HepG2 (cell line): ENCODE results near the gene PSMD1. TPM values are rescaled to one million over a fixed set of nuclear protein-coding genes. Genes with fewer than 3 reads are reported as not detected.
"Not testable (repeated sequence)": the region's sequence is repeated elsewhere in the genome, so short reads cannot be mapped to it uniquely, and the experiment has no call there.

Experiments
- ATAC-seq: fragments of 200-7000 bp; cut with Tn5 transposase; 3 replicates; pipeline ENCODE4 v1.9.1; 2020; ENCODE audit warnings: mild to moderate bottlenecking, moderate library complexity
- BruUV-seq: library from RNA; stranded (reverse); fragments of 400-500 nt; replicated peaks from 2 replicates; lab custom pipeline; 2021; lab: Mats Ljungman, UMichigan
- CTCF ChIA-PET: fragments of 300-600 bp; formaldehyde crosslinking; extraction: SDS; loops from one replicate; lab custom pipeline; 2021; ENCODE audit warnings: low total read pairs, inconsistent platforms, low intra/inter-chr PET ratio; lab: Yijun Ruan, JAX
- POLR2A ChIA-PET: fragments of 350-600 bp; sonication (Branson Sonifier 250); formaldehyde crosslinking; loops from one replicate; lab custom pipeline; 2020; ENCODE audit warnings: antibody characterized with exemption, inconsistent platforms; lab: Yijun Ruan, JAX
- DNase-seq: peaks from one replicate; pipeline ENCODE4 v3.0.0-alpha.2; 2015; ENCODE audit warnings: low spot score
- FAIRE-seq: peaks from 3 replicates; lab custom pipeline; 2011; peaks lifted over from hg19 to GRCh38; lab: Jason Lieb, UNC
- H2AFZ ChIP-seq: one replicate; pipeline ENCODE4 v1.6.1; 2011; ENCODE audit warnings: low read length, inconsistent platforms
- H3K27ac ChIP-seq: fragments of 300-600 bp; 3 replicates; pipeline ENCODE4 v1.8.0; 2011; ENCODE audit warnings: mixed run types, mild to moderate bottlenecking, mixed read lengths, low read length, inconsistent platforms; ENCODE audit not compliant: insufficient read depth; ENCODE audit errors: extremely low read length
- H3K27me3 ChIP-seq, 2 experiments: fragments of 200-600 bp in 1 of 2; 2 replicates in 1 of 2; 3 replicates in 1 of 2; pipeline versions ENCODE4 v1.6.0 to v1.8.0; 2011; ENCODE audit warnings: low read length in 2 of 2, mild to moderate bottlenecking in 2 of 2, moderate library complexity in 2 of 2, inconsistent platforms in 1 of 2; ENCODE audit not compliant: insufficient read depth in 2 of 2, control insufficient read depth in 1 of 2
- H3K36me3 ChIP-seq, 2 experiments: fragments of 200-600 bp in 1 of 2; replicated peaks in 1 of 2; 2 replicates in 1 of 2; 3 replicates in 1 of 2; pipeline versions ENCODE4 v1.5.1 to v1.8.0; 2011; ENCODE audit warnings: low read length in 2 of 2, inconsistent platforms in 1 of 2; ENCODE audit not compliant: insufficient read depth in 2 of 2, control insufficient read depth in 1 of 2
- H3K4me1 ChIP-seq: 2 replicates; pipeline ENCODE4 v1.5.1; 2012; ENCODE audit warnings: low read length, inconsistent platforms; ENCODE audit not compliant: insufficient read depth
- H3K4me2 ChIP-seq: 2 replicates; pipeline ENCODE4 v1.6.0; 2011; ENCODE audit warnings: low read depth, low read length, inconsistent platforms
- H3K4me3 ChIP-seq, 3 experiments: fragments of 200-600 bp in 1 of 3; sonication (generic), shearing (Covaris generic) in 1 of 3; replicated peaks in 1 of 3; 2 replicates each; pipeline ENCODE4 v1.5.1; 2011 to 2016; ENCODE audit warnings: low read length in 3 of 3, inconsistent platforms in 2 of 3, low read depth in 2 of 3, mild to moderate bottlenecking in 2 of 3, control low read depth in 1 of 3, mixed read lengths in 1 of 3; ENCODE audit not compliant: insufficient read depth in 1 of 3
- H3K79me2 ChIP-seq: one replicate; pipeline ENCODE4 v1.6.1; 2011; ENCODE audit warnings: low read length, inconsistent platforms; ENCODE audit not compliant: insufficient read depth
- H3K9ac ChIP-seq: 2 replicates; pipeline ENCODE4 v1.6.0; 2011; ENCODE audit warnings: mild to moderate bottlenecking, low read depth, low read length, inconsistent platforms; ENCODE audit not compliant: insufficient read depth
- H3K9me3 ChIP-seq: 2 replicates; pipeline ENCODE4 v1.5.1; 2012; ENCODE audit warnings: mild to moderate bottlenecking, low read length
- H4K20me1 ChIP-seq: 2 replicates; pipeline ENCODE4 v1.6.0; 2011; ENCODE audit warnings: inconsistent platforms, mild to moderate bottlenecking, low read length, moderate library complexity; ENCODE audit not compliant: insufficient read depth
- JARID2 ChIP-seq: sonication (generic); formaldehyde crosslinking; IDR thresholded peaks from 2 replicates; pipeline ENCODE4 v1.8.1; 2023; ENCODE audit warnings: missing genetic modification reagents, inconsistent platforms; ENCODE audit not compliant: insufficient replicate concordance
- SKIL ChIP-seq: sonication (generic); formaldehyde crosslinking; IDR thresholded peaks from 2 replicates; pipeline ENCODE4 v1.8.0; 2022; ENCODE audit warnings: missing genetic modification reagents, mild to moderate bottlenecking, moderate library complexity, borderline replicate concordance
- SNRNP70 ChIP-seq: fragments of 200-400 bp; formaldehyde crosslinking; IDR thresholded peaks from 2 replicates; pipeline ENCODE4 v1.6.1; 2017; ENCODE audit warnings: mild to moderate bottlenecking, low read depth, low read length, moderate library complexity
- TIGD3 ChIP-seq: sonication (generic); formaldehyde crosslinking; IDR thresholded peaks from 2 replicates; pipeline ENCODE4 v1.5.1; 2020; ENCODE audit warnings: mild to moderate bottlenecking, missing genetic modification reagents, borderline replicate concordance
- XBP1 ChIP-seq: sonication (generic); formaldehyde crosslinking; IDR thresholded peaks from 2 replicates; pipeline ENCODE4 v1.5.0; 2020; ENCODE audit warnings: missing genetic modification reagents
- YEATS2 ChIP-seq: sonication (generic); formaldehyde crosslinking; IDR thresholded peaks from 2 replicates; pipeline ENCODE4 v1.4.0; 2020; ENCODE audit warnings: missing genetic modification reagents, borderline replicate concordance
- ZNF30 ChIP-seq: sonication (generic); formaldehyde crosslinking; IDR thresholded peaks from 2 replicates; pipeline ENCODE4 v1.5.0; 2020; ENCODE audit warnings: mild to moderate bottlenecking, missing genetic modification reagents
- WGBS: methylation state at CpG from one replicate; pipeline ENCODE4 v1.1.6; 2017; ENCODE audit warnings: low lambda C conversion rate; 5-methylcytosine and 5-hydroxymethylcytosine counted together
- in situ Hi-C: cut with HindIII; loops from 2 replicates; pipeline ENCODE4 v1.10.0; 2017; ENCODE audit warnings: low pct_unique_long_range_greater_than_20kb; ENCODE audit not compliant: extremely low pct_ligation_motif_present
- intact Hi-C: fragments of 100-400 bp; cut with micrococcal nuclease; formaldehyde crosslinking; loops from one replicate; pipeline ENCODE4 v1.10.0; 2022; ENCODE audit not compliant: unreplicated experiment
- polyA plus RNA-seq, 8 experiments: library from polyadenylated mRNA; depleted of rRNA in 3 of 8; stranded (reverse) in 7 of 8; unstranded in 1 of 8; fragments of >200 nt; fragmentation: Illumina TruSeq in 4 of 8; extraction: Trizol in 4 of 8; gene quantifications; 2 replicates each; pipeline versions ENCODE4 v1.2.1 to v1.2.3, GENCODE V29; 2011 to 2016; ENCODE audit warnings: low read depth in 4 of 8, missing spikeins in 1 of 8, mixed read lengths in 1 of 8; ENCODE audit not compliant: insufficient read depth in 1 of 8
- total RNA-seq, 5 experiments: library from RNA; depleted of rRNA; stranded (reverse); fragments of >200 nt; fragmentation: Illumina TruSeq; extraction: Trizol; gene quantifications; 2 replicates each; pipeline ENCODE4 v1.2.3, GENCODE V29; 2016; ENCODE audit warnings: low read depth in 1 of 5
- TF ChIP-seq, protein P1 (sequence below): sonication (generic); formaldehyde crosslinking; IDR thresholded peaks from 2 replicates; pipeline ENCODE4 v1.4.0; 2020; ENCODE audit warnings: missing genetic modification reagents, mild to moderate bottlenecking, borderline replicate concordance

PSMD1 gene
- total and polyA plus RNA-seq, 2 of the 13 experiments (the other 11 are each of a cell fraction or from before 2014, with no cell fraction given): 136 to 191 TPM

GRCh38 chr2:231018184-231018583 is 38.5 kb upstream of the PSMD1 start:
- Histone ChIP-seq H3K36me3 (no peaks in the 10 kb centered on the region), H3K4me2 (no peak overlapping the region), H3K27ac (no peak overlapping the region), H3K27me3 (peaks cover 0 to 19% of the 10 kb centered on the region in 2 experiments; a peak in 2 of 5 replicates), H4K20me1 (no peaks in the 10 kb centered on the region), H3K9ac (no peak overlapping the region), H3K4me3 (no peak overlapping the region), H2AFZ (no peak overlapping the region), H3K9me3 (no peaks in the 10 kb centered on the region)
- WGBS: 67% methylated on average over 3 of the region's 3 CpGs
- intact Hi-C loops: no loop called here
- POLR2A ChIA-PET: interaction anchor here (1.6 to 3.4 kb wide), 2 partner anchors 30 to 33 kb away, joined by 3 to 41 read pairs; no protein-coding TSS in a partner anchor
- ATAC-seq (no peak), FAIRE-seq (no peak)
- CTCF ChIA-PET: no interaction called here
- TF ChIP-seq TIGD3 (CRISPR knock-in tag) (no peak), ZNF30 (CRISPR knock-in tag) (no peak), SKIL (CRISPR knock-in tag) (no peak), SNRNP70 (no peak), XBP1 (no peak), YEATS2 (CRISPR knock-in tag) (no peak), JARID2 (CRISPR knock-in tag) (no peak)
- TF ChIP-seq, protein P1, sequence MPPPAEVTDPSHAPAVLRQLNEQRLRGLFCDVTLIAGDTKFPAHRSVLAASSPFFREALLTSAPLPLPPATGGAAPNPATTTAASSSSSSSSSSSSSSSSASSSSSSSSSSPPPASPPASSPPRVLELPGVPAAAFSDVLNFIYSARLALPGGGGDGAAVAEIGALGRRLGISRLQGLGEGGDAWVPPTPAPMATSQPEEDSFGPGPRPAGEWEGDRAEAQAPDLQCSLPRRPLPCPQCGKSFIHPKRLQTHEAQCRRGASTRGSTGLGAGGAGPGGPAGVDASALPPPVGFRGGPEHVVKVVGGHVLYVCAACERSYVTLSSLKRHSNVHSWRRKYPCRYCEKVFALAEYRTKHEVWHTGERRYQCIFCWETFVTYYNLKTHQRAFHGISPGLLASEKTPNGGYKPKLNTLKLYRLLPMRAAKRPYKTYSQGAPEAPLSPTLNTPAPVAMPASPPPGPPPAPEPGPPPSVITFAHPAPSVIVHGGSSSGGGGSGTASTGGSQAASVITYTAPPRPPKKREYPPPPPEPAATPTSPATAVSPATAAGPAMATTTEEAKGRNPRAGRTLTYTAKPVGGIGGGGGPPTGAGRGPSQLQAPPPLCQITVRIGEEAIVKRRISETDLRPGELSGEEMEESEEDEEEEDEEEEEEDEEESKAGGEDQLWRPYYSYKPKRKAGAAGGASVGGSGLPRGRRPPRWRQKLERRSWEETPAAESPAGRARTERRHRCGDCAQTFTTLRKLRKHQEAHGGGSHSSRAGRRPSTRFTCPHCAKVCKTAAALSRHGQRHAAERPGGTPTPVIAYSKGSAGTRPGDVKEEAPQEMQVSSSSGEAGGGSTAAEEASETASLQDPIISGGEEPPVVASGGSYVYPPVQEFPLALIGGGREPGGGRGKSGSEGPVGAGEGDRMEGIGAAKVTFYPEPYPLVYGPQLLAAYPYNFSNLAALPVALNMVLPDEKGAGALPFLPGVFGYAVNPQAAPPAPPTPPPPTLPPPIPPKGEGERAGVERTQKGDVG: no peak
- TF ChIP-seq, all 625 proteins: peak for 0
- peaks cover 16% of the 10 kb centered on the region; the same call in 1 of the 2 replicates for H3K4me1 ChIP-seq
- DNase-seq: no peak
- no peaks in the 10 kb centered on the region for H3K79me2 ChIP-seq
- no TSS peak for BruUV-seq
- in situ Hi-C loops: no loop called here

DNA sequence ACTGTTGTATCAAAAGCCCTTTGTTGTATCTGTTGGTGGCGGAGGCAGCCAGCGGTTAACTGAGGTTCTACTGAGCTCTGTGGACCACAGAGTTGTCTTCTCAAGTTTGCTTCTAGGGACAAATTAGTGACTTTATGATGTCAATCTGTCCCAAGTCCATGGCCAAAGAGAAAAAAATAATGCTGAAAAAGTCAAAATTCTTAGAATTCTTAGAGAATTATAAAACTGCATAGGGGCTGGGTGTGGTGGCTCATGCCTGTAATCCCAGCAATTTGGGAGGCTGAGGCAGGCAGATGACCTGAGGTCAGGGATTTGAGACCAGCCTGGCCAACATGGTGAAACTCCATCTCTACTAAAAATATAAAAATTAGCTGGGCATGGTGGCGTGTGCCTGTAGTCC is 31.6 kb upstream of the PSMD1 start:
- intact Hi-C loops, POLR2A ChIA-PET, H3K79me2 ChIP-seq, CTCF ChIA-PET, DNase-seq, FAIRE-seq, H3K9ac ChIP-seq, H4K20me1 ChIP-seq, H3K27ac ChIP-seq, H2AFZ ChIP-seq, in situ Hi-C loops, BruUV-seq, H3K4me2 ChIP-seq, H3K4me3 ChIP-seq, ATAC-seq, H3K9me3 ChIP-seq, H3K36me3 ChIP-seq, H3K27me3 ChIP-seq: not testable (repeated sequence)
- H3K4me1 ChIP-seq: peaks cover 47% of the 10 kb centered on the region
- 59% methylated on average over 3 of the region's 3 CpGs for WGBS
